ENCODE measurements around the gene TCFL5.

Gene TCFL5

DNA sequence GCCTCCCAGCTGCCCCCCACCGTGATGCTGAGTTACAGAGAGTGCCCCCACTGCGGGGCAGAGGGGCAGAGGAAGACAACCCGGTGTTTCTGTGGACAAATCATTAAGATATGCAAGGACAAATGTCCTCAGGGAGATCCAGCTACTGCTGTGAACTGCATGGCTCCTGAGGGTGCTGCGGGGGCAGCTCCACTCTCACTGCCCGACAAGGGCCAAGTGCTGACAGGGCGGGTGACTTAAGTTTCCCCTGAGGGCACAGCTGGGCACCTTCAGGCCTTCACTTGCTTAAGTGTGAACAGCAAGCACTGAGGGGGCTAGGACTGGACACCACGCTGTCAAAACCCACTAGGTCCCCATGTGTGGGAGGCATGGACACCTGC, 26.2 kb upstream of the TCFL5 start:
- no peaks in the 10 kb centered on the region for H3K9me2 ChIP-seq (ENCODE audit: low read depth, low read length)
- no peak overlapping the region for H3K4me2 ChIP-seq (ENCODE audit: low read length)
- H4K20me1 ChIP-seq (ENCODE audit: insufficient read depth, low read length): no peaks in the 10 kb centered on the region
- peaks cover 76% of the 10 kb centered on the region for H3K36me3 ChIP-seq (ENCODE audit: insufficient read depth, low read length)
- H3K4me1 ChIP-seq (ENCODE audit: insufficient read depth, low read length, severe bottlenecking): no peaks in the 10 kb centered on the region
- no peaks in the 10 kb centered on the region for H3F3A ChIP-seq (ENCODE audit: insufficient read depth, low read length)
- no peaks in the 10 kb centered on the region for H3K9me3 ChIP-seq (ENCODE audit: low read length)
- TF ChIP-seq EZH2 (IDR thresholded peaks at IDR 0.05; ENCODE audit: borderline replicate concordance, low read length): no peak
- TF ChIP-seq, protein P1, sequence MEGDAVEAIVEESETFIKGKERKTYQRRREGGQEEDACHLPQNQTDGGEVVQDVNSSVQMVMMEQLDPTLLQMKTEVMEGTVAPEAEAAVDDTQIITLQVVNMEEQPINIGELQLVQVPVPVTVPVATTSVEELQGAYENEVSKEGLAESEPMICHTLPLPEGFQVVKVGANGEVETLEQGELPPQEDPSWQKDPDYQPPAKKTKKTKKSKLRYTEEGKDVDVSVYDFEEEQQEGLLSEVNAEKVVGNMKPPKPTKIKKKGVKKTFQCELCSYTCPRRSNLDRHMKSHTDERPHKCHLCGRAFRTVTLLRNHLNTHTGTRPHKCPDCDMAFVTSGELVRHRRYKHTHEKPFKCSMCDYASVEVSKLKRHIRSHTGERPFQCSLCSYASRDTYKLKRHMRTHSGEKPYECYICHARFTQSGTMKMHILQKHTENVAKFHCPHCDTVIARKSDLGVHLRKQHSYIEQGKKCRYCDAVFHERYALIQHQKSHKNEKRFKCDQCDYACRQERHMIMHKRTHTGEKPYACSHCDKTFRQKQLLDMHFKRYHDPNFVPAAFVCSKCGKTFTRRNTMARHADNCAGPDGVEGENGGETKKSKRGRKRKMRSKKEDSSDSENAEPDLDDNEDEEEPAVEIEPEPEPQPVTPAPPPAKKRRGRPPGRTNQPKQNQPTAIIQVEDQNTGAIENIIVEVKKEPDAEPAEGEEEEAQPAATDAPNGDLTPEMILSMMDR (IDR thresholded peaks at IDR 0.05; ENCODE audit: low read length): no peak
- no peak overlapping the region for H2AFZ ChIP-seq (ENCODE audit: low read length)
- H3K79me2 ChIP-seq (ENCODE audit: insufficient read depth, low read length): no peaks in the 10 kb centered on the region
- H3K4me3 ChIP-seq (ENCODE audit: low read depth, low read length, poor library complexity, severe bottlenecking): no peak overlapping the region
- no peak overlapping the region for H3K27ac ChIP-seq (ENCODE audit: low read depth, low read length, poor library complexity, severe bottlenecking)
- H3K9ac ChIP-seq (ENCODE audit: low read length): no peak overlapping the region
- no peaks in the 10 kb centered on the region for H3K27me3 ChIP-seq (ENCODE audit: insufficient read depth, low read length)

GRCh38 chr20:62887152-62887859, 25.7 kb upstream of the TCFL5 start:
- Histone ChIP-seq H3K9me2 (ENCODE audit: low read depth, low read length) (no peaks in the 10 kb centered on the region), H2AFZ (ENCODE audit: low read length) (no peak overlapping the region), H3K27ac (ENCODE audit: low read depth, low read length, poor library complexity, severe bottlenecking) (no peak overlapping the region), H3F3A (ENCODE audit: insufficient read depth, low read length) (no peaks in the 10 kb centered on the region), H3K79me2 (ENCODE audit: insufficient read depth, low read length) (no peaks in the 10 kb centered on the region), H3K9me3 (ENCODE audit: low read length) (no peaks in the 10 kb centered on the region), H3K4me1 (ENCODE audit: insufficient read depth, low read length, severe bottlenecking) (no peaks in the 10 kb centered on the region), H3K4me3 (ENCODE audit: low read depth, low read length, poor library complexity, severe bottlenecking) (no peak overlapping the region), H4K20me1 (ENCODE audit: insufficient read depth, low read length) (no peaks in the 10 kb centered on the region), H3K4me2 (ENCODE audit: low read length) (no peak overlapping the region), H3K36me3 (ENCODE audit: insufficient read depth, low read length) (peaks cover 74% of the 10 kb centered on the region), H3K9ac (ENCODE audit: low read length) (no peak overlapping the region), H3K27me3 (ENCODE audit: insufficient read depth, low read length) (no peaks in the 10 kb centered on the region)
- no peak for TF ChIP-seq EZH2 (IDR thresholded peaks at IDR 0.05; ENCODE audit: borderline replicate concordance, low read length)
- TF ChIP-seq, protein P1 (IDR thresholded peaks at IDR 0.05; ENCODE audit: low read length): no peak

DNA sequence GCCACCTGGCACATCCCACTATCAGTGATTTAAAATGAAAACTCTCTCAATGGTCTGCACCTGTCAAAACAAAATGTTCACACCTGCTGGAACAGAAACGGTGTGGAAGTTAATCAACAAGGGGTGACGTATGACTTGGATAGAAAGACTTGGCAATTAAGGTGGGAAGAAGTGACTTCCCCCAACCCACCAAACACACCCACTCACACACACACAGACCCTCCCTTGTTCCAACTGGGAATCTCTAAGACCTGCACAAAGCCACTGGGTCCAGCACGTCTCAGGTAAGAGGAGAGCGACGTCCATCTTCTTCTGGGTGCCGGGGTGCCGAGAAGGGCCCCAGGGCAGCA, 25.1 kb upstream of the TCFL5 start:
- Histone ChIP-seq H3K4me1 (ENCODE audit: insufficient read depth, low read length, severe bottlenecking) (no peaks in the 10 kb centered on the region), H3K9me2 (ENCODE audit: low read depth, low read length) (no peaks in the 10 kb centered on the region), H3K9ac (ENCODE audit: low read length) (no peak overlapping the region), H3K79me2 (ENCODE audit: insufficient read depth, low read length) (no peaks in the 10 kb centered on the region), H3K9me3 (ENCODE audit: low read length) (no peaks in the 10 kb centered on the region), H3K27ac (ENCODE audit: low read depth, low read length, poor library complexity, severe bottlenecking) (no peak overlapping the region), H4K20me1 (ENCODE audit: insufficient read depth, low read length) (no peaks in the 10 kb centered on the region), H3K4me2 (ENCODE audit: low read length) (no peak overlapping the region), H3K4me3 (ENCODE audit: low read depth, low read length, poor library complexity, severe bottlenecking) (no peak overlapping the region), H2AFZ (ENCODE audit: low read length) (no peak overlapping the region), H3K27me3 (ENCODE audit: insufficient read depth, low read length) (no peaks in the 10 kb centered on the region), H3F3A (ENCODE audit: insufficient read depth, low read length) (no peaks in the 10 kb centered on the region), H3K36me3 (ENCODE audit: insufficient read depth, low read length) (peaks cover 74% of the 10 kb centered on the region)
- TF ChIP-seq, protein P1 (IDR thresholded peaks at IDR 0.05; ENCODE audit: low read length): no peak
- TF ChIP-seq EZH2 (IDR thresholded peaks at IDR 0.05; ENCODE audit: borderline replicate concordance, low read length): no peak

Data from OCI-LY1 (cell line).